ENCODE measurements around the gene NTN4.
"Not testable (repeated sequence)": the region's sequence is repeated elsewhere in the genome, so short reads cannot be mapped to it uniquely, and the experiment has no call there.

NTN4 gene

DNA sequence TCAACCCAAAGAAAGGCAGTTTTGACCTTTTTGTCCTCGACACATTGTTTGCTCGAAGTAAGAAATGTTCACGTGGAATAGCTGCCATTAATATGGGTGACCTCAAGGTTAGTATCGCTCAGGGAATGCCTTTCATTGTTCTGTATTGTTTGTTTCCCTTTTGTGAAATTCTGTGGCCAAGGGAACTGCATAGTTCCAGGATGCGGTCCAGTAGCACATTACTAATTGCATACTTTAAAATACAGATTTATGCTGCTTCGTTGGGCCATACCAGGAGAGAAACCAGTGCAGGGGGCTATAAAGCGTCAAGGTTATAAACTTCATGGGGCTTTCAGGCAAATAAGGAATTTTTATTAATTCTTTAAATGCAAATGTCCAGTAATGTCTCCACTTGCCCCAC lies 166.0 kb downstream of the NTN4 start:
- DNase-seq (ENCODE audit: low read depth in 3 of 3), result no peak

DNA sequence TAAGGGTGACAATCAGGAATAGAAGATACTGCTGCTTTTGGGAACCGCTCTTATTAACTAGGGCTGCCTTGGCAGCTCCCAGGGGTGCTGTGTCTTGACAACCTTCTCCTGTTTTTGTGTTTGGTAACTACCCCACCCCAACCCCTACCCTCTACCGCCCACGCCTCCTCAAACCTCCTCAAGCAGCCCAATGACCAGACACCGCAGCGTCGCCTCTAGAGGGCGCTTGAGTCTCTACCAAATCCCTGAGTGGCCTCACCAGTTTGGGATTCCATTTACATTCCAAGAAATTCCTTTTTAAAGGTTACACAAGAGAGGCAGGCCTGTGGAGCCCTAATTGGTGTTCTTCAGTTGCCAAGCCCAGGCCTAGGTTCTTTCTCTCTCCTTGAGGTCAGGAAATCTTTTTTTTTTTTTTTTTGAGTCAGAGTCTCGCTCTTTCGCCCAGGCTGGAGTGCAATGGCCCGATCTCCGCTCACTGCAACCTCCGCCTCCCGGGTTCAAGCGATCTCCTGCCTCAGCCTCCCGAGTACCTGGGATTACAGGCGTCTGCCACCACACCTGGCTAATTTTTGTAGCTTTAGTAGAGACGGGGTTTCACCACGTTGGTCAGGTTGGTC lies 166.9 kb downstream of the NTN4 start:
- peak in 1 of 3 donors; percentile 14 for DNase-seq (ENCODE audit: low read depth in 3 of 3)

DNA sequence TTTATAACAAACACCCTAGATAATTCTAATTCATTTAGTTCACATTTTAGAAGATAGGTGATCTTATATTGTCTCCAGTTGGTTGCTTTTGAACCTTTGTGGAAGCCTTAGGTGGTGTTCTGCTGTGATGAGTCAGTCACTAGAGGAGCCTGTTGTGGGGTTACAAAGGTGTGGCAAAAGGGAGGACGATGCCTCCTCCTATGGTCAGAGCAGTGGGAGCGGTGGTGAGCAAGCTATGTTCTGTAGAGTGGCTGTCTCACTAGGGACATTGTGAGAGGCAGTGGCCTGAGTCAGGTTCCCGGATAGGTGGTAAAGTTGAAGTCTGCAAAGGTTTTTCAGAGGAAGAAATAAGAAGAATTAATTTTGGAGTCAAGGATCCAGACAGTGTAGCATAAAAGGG lies 167.7 kb downstream of the NTN4 start:
- DNase-seq (ENCODE audit: low read depth in 3 of 3), result no peak

DNA sequence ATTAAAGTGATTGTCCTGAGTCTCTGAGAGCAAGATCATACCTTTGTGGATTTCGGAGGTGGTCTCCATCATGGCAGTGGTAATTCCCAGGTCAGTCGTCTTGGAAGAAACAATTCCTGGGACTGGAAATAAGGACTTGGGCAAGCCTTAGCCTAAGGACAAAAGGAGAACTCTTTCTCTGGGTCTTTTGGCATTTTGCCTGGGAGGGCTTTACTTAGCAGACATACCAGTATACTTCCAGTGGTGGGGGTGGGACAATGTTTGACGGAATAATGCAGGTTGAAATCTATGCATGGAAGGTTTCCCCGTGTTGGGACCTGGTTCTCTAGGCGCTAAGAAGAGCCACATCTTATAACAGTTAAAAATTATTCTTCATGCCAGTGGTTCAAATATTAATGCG lies 168.8 kb downstream of the NTN4 start:
- DNase-seq (ENCODE audit: low read depth in 3 of 3), result no peak

DNA sequence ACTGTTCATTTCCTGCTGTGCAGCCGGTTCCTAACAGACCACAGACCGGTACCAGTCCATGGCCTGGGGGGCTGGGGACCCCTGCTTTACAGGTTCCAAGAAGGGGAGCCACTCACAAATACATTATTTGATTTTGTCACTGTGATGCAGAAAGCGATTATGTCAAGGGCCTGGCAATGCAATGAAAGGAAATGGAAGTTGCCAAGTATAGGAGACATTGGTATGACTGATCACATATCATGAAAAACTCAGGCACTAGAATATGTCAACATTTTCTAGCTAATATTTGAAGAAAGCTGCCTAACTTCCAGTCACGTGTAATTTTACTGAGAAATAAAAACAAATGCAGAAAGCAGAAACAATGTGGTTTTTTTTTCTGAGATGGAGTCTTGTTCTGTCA lies 170.4 kb downstream of the NTN4 start:
- DNase-seq (ENCODE audit: low read depth in 3 of 3), result no peak

DNA sequence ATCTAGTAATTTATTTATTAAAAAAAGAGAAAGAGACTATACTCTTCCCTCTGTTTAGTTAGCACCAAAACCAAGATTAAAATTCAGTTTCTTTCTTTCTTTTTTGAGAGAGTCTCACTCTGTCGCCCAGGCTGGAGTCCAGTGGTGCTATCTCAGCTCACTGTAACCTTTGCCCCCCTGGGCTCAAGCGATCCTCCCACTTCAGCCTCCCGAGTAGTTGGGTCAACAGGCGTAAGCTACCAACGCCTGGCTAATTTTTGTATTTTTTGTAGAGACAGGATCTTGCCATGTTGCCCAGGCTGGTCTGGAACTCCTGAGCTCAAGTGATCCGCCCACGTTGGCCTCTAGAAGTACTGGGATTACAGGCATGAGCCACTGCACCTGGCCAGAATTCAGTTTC lies 174.1 kb downstream of the NTN4 start:
- DNase-seq (ENCODE audit: low read depth in 3 of 3), result not testable (repeated sequence)

DNA sequence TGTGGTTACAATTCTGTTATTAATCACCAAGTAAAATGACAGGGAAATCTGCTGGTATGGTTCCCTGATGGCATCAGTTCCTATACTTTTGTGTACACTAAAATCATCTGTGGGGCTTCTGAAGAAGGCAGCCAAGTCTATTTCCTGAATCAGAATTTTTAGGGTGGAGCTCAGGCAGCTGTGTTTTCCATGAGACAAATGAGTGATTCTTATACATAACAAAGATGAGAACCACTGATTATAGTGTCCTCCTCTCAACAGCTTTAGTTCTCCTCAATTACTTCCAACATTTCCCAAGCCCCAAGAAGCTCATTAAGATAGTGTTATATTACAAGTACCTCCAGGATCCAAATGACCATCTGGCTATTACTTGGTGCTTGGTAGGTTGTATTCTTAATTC lies 174.8 kb downstream of the NTN4 start:
- no peak for DNase-seq (ENCODE audit: low read depth in 3 of 3)

DNA sequence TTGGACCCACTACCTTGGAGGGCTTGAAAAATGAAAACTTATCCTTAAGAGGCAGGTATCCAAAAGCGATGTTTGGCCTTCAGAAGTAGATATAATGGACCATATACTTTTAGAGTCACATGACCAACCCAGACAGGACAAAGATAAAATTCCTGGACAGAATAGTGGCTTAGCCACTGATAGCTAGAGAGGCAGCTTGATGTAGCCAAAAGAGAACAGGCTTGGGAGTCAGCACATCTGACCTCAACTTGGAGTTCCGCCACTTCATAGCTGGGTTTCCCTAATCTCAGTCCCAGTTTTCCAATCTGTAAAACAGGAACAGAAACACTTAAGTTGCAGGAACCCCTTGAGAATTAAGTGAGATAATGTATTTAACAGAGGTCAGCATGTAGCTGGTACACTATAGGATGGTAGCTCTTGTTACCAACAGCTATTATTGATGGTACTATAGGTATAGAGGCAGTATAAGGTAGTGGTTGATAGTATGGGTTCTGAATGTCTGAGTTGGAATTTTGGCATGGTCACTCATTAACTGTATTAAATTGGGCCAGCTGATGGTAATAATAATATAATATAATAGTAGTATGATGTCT lies 176.1 kb downstream of the NTN4 start:
- no peak for DNase-seq (ENCODE audit: low read depth in 3 of 3)

DNA sequence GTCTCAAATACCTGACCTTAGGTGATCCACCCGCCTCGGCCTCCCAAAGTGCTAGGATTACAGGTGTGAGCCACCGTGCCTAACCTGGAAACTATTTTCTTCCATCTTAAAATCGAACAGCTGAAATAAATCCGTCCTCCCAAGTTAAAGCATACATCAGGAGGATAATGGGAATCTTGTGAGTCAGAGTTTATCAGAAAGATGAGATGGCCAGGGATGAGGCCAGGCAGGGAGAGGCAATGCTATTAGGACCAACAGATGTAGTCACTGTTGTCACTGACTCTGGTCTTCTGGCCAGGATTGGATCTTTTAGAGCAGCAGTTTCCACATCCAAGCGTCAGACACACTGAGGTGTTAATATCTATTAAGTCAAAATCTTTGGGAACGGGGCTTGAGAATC lies 177.5 kb downstream of the NTN4 start:
- DNase-seq (ENCODE audit: low read depth in 3 of 3), result no peak

DNA sequence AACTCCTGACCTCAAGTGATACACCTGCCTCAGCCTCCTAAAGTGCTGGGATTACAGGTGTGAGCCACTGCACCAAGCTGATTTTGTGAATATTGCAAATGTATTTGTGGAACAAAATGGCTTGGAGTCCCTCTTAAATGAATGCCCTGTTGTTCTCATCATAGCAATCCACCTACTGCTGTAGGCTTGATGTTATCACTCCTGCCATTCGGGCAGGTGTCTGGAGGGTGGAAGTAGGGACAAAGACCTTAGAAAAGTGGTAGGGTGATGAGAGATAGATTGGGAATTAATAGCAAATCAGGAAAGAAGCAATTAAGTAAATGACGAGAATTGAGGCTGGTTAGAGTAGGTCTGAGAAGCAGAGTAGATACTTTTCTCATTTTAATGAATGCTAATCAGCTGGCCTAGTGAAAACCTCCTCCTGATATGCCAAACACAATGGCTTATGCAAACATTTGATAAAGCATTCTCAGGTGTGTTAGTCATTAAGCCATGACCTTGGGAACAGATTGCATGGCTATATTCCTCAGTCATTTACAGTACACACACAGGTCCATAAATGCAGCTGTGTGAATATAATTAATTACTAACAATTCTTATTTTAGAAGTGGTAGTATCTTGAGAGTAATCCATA lies 178.8 kb downstream of the NTN4 start:
- DNase-seq (ENCODE audit: low read depth in 3 of 3), result no peak

DNA sequence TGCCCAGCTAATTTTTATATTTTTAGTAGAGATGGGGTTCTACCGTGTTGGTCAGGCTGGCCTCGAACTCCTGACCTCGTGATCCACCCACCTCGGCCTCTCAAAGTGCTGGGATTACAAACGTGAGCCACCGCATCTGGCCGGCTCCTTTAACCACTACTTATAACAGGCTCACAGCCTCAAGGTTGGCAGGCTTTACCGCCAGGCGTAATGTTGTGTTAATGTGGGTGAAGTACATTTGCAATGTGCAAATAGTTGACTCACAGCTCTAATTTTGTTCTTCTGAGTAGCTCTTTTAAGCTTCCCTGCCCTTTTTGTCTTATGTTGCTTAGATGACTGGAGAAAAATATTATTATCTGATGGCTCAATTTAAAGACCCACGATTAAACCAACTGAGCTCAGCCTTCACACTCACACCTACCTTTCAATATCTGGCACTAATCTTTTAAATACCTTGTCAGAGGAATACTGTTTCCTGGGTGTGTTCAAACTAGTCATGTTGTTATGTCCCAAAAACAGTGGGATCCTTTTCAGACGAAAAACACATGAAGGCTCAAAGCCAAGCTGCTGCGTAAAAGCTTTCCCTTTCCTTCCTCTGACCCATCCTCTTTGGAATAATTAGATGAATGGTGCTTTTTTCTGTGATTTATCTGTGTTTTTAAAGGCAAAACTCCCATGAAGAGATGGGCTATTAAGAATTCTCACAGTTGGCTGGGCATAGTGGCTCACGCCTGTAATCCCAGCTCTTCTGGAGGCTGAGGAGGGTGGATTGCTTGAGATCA lies 182.1 kb downstream of the NTN4 start:
- no peak for DNase-seq (ENCODE audit: low read depth in 3 of 3)
